Skin of body (tissue), 2 donors: ENCODE data around the gene NCS1. TPM values are rescaled to one million over a fixed set of nuclear protein-coding genes. Genes with fewer than 3 reads are reported as not detected.
"Not testable (repeated sequence)": the region's sequence is repeated elsewhere in the genome, so short reads cannot be mapped to it uniquely, and the experiment has no call there.

Experiments used
- DNase-seq: peaks from one replicate; lab custom pipeline; 2025; lab: John Stamatoyannopoulos, UW
- total RNA-seq: library from RNA; depleted of rRNA; stranded (reverse); fragments of >200 nt; gene quantifications from one replicate; pipeline ENCODE4 v1.2.3, GENCODE V29; 2014

The NCS1 gene
- total RNA-seq, 1 donor from 2014 or later: 7.6 TPM

DNA sequence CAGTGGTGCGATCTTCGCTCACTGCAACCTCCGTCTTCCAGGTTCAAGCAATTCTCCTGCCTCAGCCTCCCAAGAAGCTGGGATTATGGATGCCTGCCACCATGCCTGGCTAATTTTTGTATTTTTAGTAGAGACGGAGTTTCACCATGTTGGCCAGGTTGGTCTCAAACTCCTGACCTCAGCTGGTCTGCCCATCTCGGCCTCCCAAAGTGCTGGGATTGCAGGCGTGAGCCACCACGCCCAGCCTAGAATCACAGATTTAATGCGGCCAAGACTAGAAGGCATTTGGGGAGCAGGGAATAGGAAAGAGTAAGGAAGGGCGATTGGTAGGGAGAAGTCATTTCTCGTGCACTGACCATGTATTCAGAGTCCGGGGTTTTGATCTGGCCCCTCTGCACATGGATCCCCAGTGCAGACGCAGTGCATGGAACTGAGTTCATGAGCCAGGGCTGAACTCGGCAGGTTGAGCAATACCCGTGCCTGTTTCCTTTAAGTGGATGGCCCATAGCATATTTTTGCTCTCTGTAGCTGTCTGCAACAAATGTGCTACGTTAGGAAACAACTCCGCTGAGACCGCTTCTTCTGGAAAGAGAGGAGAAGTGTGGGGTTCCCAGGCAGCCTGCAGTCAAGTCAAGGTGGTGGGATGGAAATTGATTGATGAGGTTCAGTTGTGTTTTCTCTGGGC, 90.0 kb downstream of the NCS1 start:
- DNase-seq: no peak

DNA sequence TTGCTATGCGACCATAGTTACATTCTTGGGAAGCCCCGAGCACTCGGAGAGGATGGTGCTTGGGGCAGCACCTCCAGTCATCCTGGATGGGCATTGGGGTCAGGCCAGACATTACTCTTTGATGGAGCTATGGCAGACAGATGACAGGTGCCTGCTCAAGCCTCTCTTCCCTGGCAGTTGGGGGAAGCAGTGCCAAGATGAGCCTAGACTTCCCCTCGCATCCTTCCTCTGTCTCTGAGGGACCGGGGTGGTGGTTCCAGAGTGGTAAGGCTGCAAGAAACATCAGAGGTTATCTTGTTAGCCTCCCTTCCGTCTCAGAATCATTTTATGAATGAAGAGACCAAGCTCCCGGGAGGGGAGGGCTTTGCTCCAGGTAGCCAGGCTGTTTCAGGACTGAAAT, 90.6 kb downstream of the NCS1 start:
- DNase-seq: no peak

DNA sequence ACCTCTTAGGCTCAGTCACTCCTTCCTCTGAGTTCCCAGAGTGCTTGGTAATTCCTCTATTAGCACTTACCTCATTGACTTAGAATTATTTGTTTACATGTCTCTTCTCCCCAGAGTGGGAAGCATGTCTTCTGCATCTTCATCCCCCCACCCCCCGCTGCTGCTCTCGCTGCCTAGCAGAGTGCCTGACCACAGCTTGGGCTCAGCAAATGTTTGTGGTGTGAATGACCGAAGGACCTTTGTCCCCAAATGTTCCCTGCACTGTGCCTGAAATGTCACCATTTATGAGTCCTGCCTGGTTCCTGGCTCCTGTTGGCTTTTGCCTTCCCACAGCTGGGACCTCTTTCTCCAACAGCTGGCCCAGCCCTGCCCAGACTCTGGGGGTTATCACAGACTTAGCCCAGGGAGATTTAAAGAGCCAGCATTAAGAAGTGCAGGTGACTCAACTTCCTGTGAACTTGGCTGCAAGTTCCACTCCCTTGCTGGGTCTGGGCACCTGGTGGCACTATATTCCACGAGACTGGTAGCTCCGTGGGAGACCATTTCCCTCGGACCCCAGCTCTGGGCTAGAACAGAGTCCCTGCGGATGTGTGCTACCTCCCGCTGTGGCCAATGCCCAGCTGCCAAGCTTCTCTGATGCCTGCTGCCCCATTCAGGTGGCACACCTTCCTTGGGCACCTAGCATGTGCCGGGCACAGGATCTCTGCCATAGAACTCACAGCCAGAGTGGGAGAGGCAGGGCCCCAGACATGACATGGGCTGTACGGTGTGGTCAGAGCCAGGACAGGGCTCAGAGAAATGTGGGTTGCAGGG, 91.6 kb downstream of the NCS1 start:
- DNase-seq: no peak

DNA sequence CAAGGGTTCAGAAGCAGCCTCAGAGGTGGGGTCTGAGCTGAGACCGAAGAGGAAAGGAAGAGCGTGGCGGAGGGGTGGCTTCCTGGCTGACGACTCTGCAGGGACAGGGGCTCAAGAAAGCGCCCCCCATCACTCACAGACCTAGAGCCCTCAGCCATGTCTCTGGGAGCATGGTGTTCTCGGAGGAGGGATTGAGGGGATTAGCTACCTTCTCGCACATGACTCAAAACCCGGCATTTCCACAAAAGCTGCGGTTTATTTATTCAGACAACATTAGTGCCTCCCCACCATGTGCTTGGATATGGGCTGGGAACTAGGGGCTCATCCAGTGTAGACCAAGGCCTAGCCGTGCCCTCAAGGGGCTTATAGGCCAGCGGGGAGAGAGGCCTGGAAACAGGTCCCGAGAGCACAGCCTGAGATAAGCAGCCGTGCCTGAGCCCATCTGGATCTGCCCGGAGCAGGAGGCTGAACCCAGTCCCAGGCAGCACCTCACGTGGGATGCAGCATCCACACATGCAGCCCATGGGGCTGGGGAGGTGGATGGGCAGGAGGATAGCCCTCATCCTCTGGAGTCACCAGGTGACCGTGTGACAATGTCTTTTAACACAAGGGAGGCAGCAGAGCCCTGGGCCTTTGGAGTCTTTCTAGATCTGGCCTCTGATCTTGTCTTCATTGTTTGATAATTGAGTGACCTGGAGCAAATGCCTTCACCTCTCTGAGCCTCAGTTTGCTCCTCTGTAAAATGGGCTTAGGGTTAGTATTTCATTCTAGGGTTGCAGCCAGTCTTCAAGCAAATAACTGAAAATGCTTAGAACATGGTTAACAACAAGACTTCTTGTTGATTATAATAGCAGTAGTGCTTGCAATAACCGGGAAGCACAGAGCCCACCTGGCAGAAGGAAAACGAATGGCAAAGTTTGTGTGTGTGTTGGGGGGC, 92.5 kb downstream of the NCS1 start:
- DNase-seq: no peak

DNA sequence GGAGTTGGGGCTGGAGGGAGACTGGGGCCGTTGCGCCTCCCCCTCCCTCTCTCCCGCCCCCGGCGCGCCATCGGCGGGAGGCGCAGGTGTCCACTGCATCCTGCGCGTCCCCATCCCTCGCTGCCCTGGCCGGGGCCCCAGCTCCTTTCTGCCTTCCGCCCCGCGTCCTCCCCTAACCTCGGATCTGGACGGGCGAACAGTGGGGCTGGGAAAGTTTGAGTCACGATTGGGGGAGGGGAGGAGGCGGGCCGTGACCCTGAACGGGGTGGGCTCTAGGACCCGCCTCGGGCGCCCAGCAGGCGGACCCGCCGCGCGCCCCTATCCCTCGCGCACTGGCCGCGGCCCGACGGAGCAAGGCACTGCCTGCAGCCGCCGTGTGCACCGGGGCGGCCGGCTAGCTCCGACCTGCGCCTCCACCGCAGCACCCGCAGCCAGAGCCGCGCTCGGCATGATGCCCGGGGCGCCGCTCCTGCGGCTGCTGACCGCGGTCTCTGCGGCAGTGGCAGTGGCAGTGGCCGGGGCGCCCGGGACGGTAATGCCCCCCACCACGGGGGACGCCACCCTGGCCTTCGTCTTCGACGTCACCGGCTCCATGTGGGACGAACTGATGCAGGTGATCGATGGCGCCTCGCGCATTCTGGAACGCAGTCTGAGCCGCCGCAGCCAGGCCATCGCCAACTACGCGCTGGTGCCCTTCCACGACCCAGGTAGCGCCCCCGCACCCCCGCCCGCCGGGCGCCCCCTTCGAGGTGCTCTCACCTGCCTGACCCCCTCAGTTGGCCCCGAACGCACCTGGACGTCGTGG, 93.4 kb downstream of the NCS1 start, which contains the start of gene HMCN2:
HMCN2 (plus strand) TSS at position 330 of the 805 bp plus-strand sequence; CDS start at position 449, 119 bp downstream.
- DNase-seq: no peak

DNA sequence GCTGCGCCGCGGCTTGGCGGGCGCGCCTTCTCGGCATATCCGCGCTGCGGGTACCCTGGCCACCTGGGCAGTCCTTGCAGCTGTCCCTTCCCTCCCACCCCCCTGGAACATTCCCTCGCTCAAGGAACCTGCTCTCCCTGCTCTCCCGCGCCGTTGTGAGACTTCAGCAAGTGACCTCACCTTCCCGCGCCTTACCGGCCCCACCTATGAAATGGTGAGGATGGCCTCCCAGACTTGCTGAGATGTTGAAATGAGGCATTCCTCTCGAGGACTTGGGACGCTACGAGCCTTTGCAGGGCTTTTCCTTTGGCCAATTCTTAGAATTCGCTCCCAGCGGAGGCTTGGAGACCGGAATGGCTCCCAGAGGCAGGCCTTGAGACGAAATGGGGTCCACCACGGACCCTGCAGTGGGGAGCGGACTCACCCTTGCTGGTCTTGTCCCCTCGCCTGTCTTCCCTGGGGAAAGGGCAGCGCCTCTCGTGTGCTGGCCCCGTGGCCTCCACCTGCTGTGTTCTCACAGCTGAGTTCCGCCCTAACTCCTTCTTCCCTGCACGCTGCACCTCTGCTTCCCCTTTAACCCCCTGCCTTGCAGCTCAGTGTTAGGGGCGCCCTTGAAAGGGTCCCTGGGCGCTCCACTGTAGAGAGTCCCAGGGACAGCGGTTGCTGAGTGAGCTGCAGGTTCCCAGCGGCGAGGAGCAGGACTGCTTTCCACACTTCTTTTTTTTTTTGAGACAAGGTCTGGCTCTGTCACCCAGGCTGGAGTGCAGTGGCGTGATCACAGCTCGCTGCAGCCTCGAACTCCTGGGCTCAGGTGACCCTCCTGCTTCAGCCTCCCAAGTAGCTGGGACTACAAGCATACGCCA, 94.3 kb downstream of the NCS1 start:
- no peak for DNase-seq

DNA sequence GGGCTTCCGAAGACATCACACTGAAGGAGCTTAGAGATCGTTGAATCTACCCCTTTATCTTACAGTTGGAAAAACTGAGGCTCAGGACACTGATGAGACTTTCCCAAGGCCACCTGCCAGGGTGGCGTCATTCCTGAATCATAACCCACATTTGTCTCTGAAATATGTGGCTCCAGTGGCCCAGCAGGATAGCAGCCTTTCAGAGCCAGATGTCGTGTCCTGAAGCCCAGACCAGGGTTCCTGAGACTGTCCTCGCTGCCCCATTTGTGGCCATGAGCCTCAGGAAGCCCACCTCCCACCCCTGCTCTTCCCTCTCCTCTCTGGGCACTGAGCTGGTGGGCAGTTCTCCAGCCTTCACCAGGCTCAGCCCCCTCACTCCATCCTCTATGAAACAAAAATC, 95.7 kb downstream of the NCS1 start:
- no peak for DNase-seq

DNA sequence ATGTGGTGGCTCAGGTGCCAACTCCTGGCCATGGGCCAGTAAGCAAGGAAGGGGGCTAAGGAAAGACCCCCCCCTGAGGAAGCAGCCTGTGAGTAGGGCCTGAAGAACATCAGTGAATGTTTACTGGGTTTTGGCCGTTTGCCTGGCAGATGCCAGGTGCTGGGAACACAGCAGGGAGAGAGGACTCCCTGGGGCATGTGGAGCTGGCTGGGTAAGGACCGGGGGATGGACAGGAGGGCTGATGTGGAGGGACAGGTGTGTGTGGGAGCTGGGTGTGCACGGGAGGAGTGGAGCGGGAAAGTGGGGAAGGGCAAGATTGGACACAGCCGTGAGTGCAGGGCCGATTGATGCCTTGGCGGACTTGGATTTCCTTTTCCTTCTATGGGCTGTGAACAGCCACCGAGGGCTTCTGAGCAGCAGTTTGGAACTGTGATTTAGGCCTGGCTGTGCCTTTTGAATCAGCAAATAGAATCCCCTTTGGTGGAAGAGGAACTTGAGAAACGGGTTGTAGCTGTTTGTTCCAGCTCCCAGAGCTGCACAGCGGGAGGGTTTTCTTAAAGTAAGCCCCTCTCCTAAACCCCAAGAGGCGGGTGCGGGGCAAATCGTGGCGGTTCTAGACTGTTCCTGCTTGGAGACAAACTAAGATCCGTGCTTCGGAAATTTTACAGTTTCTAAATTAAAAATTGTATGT, 96.5 kb downstream of the NCS1 start:
- DNase-seq: no peak

DNA sequence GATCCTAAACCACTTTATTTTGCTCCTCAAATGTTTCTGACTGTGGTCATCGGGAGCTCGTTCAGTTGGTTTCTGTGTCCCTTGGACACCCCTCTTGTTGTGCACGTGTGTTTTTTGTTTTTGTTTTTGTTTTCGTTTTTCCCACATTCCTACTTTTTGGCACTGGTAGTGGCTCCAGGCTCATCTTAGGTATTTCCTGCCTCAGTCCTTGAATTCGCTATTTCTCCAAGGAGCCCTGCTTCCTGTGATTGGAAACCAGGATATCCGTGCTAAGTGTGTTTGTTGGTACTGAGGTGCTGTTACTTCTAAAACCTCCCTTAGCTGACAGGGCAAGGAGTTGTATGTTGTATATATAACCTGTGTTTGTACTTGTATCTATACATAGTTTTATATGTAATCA, 99.3 kb downstream of the NCS1 start:
- no peak for DNase-seq

DNA sequence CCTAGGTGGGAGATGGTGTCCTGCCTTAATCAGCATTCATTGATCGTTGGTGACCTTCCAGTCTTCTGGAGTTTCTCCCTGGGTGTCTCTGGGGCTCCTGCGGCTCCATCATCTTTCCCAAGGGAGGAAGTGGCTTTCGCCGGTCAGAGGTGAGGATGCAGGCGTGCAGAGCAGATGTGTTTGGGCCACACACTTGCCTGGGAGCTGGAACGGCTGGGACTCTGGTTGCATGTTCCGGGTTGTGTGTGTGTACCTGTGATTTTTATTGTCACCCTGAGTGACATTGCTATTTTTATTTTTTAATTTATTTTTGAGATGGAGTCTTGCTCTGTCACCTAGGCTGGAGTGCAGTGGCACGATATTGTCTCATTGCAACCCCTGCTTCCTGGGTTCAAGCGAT, 103.0 kb downstream of the NCS1 start:
- no peak for DNase-seq

DNA sequence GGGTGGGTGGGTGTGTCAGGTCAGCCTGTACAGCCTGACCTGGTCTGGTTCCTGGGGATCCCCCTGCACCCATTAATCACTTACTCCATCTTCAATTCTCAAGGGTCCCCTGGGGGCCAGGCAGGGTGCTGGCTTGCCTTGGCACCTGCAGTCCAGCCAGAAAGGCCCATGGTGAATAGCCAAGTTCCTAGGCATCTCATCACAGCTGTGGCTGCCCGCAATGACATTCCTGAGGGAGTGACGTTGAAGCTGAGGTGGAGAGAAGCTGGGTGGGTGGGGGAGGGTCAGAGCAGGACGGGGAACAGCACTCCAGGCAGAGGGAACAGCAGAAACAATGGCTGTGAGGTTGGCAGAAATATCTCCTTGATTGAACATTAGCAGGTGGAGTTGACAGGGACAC, 103.9 kb downstream of the NCS1 start:
- DNase-seq: no peak

DNA sequence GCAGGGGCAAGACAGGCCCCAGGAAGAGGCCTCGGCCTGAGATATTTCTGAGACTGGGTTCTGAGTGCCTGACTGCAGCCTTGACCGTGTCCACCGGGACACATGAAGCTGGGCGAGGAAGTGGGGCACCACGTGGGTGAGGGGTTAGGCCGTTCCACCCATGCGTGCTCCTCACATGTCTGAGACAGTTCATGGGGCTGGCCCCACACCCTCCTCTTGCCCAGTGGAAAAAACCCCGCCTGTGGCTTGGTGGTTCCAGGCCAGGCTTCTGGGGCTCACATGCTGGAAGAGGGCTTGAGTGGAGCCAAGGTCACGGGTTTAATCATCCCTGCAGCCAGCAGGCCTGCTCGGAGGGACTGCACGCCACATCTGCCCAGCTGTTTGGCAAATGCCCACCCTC, 104.8 kb downstream of the NCS1 start:
- DNase-seq: no peak

DNA sequence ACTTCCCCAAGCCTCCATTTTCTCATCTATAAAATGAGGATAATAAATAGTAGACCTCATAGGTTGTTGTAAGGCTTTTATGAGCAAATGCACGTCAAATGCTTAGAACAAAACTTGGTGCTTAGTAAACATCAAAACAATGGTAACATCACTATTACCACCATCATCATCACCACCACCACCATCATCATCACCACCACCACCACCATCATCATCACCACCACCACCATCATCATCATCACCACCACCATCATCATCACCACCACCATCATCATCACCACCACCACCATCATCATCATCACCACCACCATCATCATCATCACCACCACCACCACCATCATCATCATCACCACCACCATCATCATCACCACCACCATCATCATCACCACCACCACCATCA, 105.3 kb downstream of the NCS1 start:
- not testable (repeated sequence) for DNase-seq

DNA sequence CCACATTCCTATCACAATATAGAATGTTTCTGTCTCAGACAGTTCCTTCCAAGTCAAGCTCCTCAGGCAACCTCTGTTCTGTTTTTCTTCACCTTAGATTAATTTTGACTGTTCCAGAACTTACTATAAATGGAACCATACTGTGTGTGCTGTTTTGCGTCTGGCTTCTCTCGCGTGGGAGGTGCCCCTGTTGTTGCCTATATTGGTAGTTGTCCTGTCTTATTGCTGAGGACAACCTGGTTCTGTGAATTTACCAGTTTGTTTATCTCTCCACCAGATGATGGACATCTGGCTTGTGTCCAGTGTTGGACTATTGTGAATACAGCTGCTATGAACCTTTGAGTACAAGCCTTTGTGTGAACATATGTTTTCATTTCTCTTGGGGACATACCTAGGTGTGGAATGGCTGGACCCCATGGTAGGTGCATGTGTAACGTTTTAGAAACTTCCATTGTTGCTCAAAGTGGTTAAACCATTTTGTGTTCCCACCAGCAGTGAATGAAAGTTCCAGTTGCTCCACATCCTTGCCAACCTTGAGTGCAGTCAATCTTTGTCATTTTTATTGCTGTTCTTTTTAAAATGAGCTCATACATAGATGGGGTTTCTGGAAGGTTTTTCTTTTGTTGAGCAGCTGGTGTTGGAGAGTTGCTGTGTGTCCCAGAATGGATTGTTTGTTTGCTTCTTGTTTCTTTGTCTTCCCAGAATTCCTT, 111.5 kb downstream of the NCS1 start:
- DNase-seq: peak; percentile 27

DNA sequence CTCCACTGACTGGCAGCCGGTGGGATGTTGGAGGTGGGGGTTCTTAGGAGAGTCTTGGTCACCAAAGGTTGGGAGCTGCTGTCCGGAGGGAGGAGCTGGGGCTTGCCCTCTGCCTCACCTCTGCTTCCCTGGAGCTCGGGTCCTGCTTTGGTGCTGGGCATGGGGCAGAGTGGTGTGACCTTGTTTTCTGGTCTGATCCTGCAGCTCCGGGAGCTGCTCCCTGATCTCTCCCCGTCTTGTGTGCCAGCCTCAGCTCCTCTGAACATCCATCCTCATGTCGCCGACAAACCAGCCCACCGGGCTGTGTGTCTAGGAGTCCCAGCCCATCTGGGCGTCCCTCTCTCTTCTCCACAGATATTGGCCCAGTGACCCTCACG, 112.0 kb downstream of the NCS1 start:
- DNase-seq: no peak

DNA sequence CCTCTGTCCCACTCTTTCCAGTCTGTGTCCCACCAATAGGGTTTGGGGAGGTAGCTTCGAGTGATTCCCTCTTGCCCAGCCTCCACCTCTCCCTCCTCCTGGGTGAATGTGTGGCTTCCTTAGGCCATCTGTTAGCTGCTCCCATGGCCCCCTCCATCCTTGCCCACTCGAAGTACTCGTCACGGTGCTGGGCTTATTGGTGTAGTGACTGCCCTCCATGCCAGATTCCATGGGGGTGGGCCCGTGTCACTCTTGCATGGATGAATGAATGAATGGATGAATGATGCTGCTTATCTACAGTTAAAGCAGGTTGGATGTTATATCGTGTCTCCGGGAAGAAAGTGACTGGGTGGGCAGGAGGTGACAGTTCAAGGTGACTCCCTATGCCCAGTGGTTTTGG, 112.5 kb downstream of the NCS1 start:
- DNase-seq: no peak

DNA sequence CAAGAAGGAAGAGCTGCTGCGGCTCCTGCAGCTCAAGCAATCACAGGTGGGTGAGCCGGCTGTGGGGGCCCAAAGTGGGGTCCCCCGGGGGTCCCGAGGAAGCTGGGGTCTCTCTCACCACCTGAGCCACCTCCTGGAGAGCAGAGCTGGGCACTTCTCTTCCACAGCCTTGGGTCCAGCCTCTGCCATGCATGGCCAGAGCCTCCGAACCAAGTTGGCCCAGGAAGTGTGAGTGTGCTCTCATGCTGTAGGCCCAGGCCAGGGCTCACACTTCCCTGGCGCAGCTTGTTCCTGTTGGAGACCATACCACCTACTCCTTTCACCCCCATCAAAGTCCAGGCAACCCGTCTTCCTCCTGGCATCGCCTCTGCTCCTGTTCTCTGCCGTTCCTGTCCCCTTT, 113.1 kb downstream of the NCS1 start:
- no peak for DNase-seq

DNA sequence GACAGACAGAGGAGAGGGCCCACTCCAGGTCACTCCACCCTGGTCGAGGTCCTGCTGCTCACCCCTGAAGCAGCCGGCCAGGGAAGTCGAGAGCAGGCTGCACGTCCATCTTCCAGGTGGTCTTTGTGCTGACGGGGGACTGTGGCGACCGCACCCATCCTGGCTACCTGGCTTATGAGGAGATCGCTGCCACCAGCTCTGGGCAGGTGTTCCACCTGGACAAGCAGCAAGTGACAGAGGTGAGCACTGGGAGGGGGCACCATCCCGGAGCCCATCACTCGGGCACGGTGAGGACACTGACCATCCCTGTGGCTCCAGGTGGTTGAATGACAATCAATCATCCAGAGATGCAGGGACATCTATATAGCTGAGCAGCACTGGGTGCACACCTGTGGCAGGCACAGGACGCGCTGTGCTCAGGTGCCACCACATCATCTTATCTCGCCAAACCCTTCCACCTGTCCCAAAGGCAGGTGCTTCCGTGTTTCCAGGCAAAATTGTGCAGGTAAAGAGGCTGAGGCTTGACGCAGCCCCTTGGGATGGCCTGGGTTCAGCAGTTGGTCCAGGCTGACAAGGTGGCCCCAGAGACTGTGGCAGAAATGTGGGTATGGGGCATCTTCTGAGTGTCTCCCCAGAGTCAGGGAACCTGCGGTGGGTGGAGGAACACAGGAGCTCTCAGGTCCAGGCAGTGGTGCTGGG, 114.0 kb downstream of the NCS1 start:
- no peak for DNase-seq
